DOHH2 (cell line): ENCODE measurements around the gene SLC8A1.

ENCODE experiments used
- H3F3A ChIP-seq: fragments of 200-600 bp; sonication (generic), shearing (Covaris generic); 2 replicates; pipeline ENCODE4 v1.6.0; 2016; ENCODE audit warnings: antibody characterized with exemption, mild to moderate bottlenecking; ENCODE audit not compliant: control insufficient read depth, insufficient read depth
- H3K27ac ChIP-seq: fragments of 200-600 bp; sonication (generic); 2 replicates; pipeline ENCODE4 v1.5.1; 2014; ENCODE audit warnings: low read depth, mild to moderate bottlenecking, low read length, moderate library complexity
- H3K27me3 ChIP-seq: fragments of 200-600 bp; sonication (generic); 2 replicates; pipeline ENCODE4 v1.6.1; 2014; ENCODE audit warnings: mild to moderate bottlenecking, low read length, mixed read lengths; ENCODE audit not compliant: control insufficient read depth
- H3K36me3 ChIP-seq: fragments of 200-600 bp; sonication (generic); 2 replicates; pipeline ENCODE4 v1.6.1; 2014; ENCODE audit warnings: mild to moderate bottlenecking, low read length, moderate library complexity, mixed read lengths; ENCODE audit not compliant: control insufficient read depth
- H3K4me1 ChIP-seq: fragments of 200-600 bp; sonication (generic); 2 replicates; pipeline ENCODE4 v1.6.1; 2014; ENCODE audit warnings: mild to moderate bottlenecking, low read length, mixed read lengths; ENCODE audit not compliant: control insufficient read depth
- H3K4me2 ChIP-seq: fragments of 200-600 bp; sonication (generic); 2 replicates; pipeline ENCODE4 v1.6.0; 2014; ENCODE audit warnings: mild to moderate bottlenecking, low read length, moderate library complexity
- H3K4me3 ChIP-seq: fragments of 200-600 bp; sonication (generic); 2 replicates; pipeline ENCODE4 v1.5.1; 2014; ENCODE audit warnings: mild to moderate bottlenecking, low read length, mixed read lengths
- H3K79me2 ChIP-seq: fragments of 200-600 bp; sonication (generic); 2 replicates; pipeline ENCODE4 v1.6.1; 2014; ENCODE audit warnings: mild to moderate bottlenecking, low read length, mixed read lengths; ENCODE audit not compliant: control insufficient read depth
- H3K9me2 ChIP-seq: fragments of 200-600 bp; sonication (generic); replicated peaks from 2 replicates; pipeline ENCODE4 v1.6.1; 2014; ENCODE audit warnings: mild to moderate bottlenecking, low read length, mixed read lengths; ENCODE audit not compliant: control insufficient read depth
- H3K9me3 ChIP-seq: fragments of 200-600 bp; sonication (generic); 2 replicates; pipeline ENCODE4 v1.6.1; 2014; ENCODE audit warnings: antibody characterized with exemption, low read length, mixed read lengths; ENCODE audit not compliant: control insufficient read depth, insufficient read depth
- H4K20me1 ChIP-seq: fragments of 200-600 bp; sonication (generic); 2 replicates; pipeline ENCODE4 v1.6.0; 2014; ENCODE audit warnings: low read depth, mild to moderate bottlenecking, antibody characterized with exemption, low read length, moderate library complexity; ENCODE audit not compliant: control insufficient read depth, insufficient read depth
- EZH2phosphoT487 ChIP-seq: fragments of 200-600 bp; sonication (generic); IDR thresholded peaks from 2 replicates; pipeline ENCODE4 v1.6.1; 2017; ENCODE audit warnings: borderline replicate concordance, mild to moderate bottlenecking, antibody characterized with exemption, low read length, moderate library complexity, mixed read lengths
- TF ChIP-seq, protein P1 (sequence below): fragments of 200-600 bp; sonication (generic); IDR thresholded peaks from one replicate; pipeline ENCODE4 v1.5.1; 2014; ENCODE audit warnings: antibody characterized with exemption, mild to moderate bottlenecking, low read depth, low read length; ENCODE audit not compliant: poor library complexity, severe bottlenecking

SLC8A1 gene

DNA sequence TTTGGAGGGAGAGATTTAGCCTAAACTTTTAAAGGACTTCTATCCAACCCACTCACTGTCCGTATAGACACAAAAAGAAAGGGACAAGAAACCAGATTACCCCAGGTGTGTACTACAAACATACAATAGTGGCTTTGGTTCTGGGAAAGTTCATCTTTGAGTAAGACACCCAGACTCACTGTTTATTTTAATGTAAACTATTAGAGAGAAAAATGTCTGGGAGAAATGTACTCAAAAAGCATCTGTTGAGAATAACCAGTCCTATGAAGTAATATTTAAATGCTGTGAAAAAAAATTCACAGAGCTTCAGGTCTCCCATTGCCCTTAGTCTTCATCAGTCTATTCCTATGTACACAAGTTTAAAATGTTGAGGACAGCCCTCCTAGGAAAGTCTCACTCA lies 107.5 kb downstream of the SLC8A1 start:
- Histone ChIP-seq H3K27ac (no peak overlapping the region), H3K9me2 (no peaks in the 10 kb centered on the region), H3K9me3 (no peaks in the 10 kb centered on the region), H3K4me1 (peaks cover 13% of the 10 kb centered on the region), H4K20me1 (no peaks in the 10 kb centered on the region), H3K27me3 (no peaks in the 10 kb centered on the region), H3K4me3 (no peak overlapping the region), H3K79me2 (peaks cover 16% of the 10 kb centered on the region), H3F3A (no peaks in the 10 kb centered on the region), H3K36me3 (0 out of 2 replicates have a peak, but pooled peaks cover 4% of the 10 kb centered on the region), H3K4me2 (no peak overlapping the region)
- TF ChIP-seq, protein P1, sequence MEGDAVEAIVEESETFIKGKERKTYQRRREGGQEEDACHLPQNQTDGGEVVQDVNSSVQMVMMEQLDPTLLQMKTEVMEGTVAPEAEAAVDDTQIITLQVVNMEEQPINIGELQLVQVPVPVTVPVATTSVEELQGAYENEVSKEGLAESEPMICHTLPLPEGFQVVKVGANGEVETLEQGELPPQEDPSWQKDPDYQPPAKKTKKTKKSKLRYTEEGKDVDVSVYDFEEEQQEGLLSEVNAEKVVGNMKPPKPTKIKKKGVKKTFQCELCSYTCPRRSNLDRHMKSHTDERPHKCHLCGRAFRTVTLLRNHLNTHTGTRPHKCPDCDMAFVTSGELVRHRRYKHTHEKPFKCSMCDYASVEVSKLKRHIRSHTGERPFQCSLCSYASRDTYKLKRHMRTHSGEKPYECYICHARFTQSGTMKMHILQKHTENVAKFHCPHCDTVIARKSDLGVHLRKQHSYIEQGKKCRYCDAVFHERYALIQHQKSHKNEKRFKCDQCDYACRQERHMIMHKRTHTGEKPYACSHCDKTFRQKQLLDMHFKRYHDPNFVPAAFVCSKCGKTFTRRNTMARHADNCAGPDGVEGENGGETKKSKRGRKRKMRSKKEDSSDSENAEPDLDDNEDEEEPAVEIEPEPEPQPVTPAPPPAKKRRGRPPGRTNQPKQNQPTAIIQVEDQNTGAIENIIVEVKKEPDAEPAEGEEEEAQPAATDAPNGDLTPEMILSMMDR, result no peak
- no peak for TF ChIP-seq EZH2phosphoT487

DNA sequence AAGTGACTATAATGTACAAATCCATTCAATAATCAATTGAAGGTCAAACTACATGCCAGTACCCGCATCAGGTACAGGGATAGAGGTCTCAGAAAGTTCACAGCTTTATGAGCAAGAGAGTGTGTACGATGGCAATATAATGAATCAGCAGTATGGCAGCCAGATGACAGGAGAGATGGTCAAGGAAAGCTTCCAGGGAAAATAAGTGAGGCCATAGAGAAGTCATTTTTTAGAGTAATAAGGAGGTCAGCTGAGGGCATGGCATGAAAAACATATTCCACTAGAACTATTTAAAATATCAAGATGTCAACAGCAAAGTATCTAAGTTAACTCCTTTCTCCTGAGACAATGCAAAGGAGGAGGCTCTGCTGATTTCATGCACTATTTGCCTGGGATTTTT lies 108.0 kb downstream of the SLC8A1 start:
- Histone ChIP-seq H3K27ac (no peak overlapping the region), H3K4me3 (no peak overlapping the region), H3K4me2 (no peak overlapping the region), H3K9me2 (no peaks in the 10 kb centered on the region), H3K79me2 (peaks cover 16% of the 10 kb centered on the region), H3K27me3 (no peaks in the 10 kb centered on the region), H3K36me3 (0 out of 2 replicates have a peak, but pooled peaks cover 2% of the 10 kb centered on the region), H3K4me1 (peaks cover 13% of the 10 kb centered on the region), H3F3A (no peaks in the 10 kb centered on the region), H4K20me1 (no peaks in the 10 kb centered on the region), H3K9me3 (no peaks in the 10 kb centered on the region)
- no peak for TF ChIP-seq EZH2phosphoT487
- TF ChIP-seq, protein P1, result no peak

DNA sequence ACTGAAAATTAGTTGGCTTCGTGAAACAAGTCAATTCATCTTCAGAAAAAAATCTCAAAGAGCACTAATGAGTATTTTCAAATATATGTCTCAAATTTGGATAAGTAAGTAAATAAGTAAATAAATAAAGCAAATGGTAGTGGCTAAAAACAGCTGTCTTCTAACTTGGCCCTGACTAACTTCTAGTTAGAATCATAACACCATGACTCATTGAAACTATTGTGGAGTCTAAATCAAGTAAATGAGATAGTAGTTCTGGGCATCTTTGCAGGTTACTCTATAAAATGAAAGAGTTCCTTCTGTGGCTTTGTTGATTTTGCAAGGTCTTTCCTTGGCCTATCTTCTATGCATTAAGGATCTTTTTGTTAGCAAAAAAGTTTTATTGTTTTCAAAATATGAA lies 110.7 kb downstream of the SLC8A1 start:
- no peaks in the 10 kb centered on the region for H3K36me3 ChIP-seq

More for the DNA sequence above, 110.7 kb downstream of the SLC8A1 start:
- no peak for TF ChIP-seq EZH2phosphoT487
- TF ChIP-seq, protein P1, result no peak
- no peak overlapping the region for H3K4me2 ChIP-seq
- H3K4me1 ChIP-seq, result peaks cover 6% of the 10 kb centered on the region
- H3K4me3 ChIP-seq, result no peak overlapping the region
- no peaks in the 10 kb centered on the region for H3F3A ChIP-seq
- H3K27me3 ChIP-seq, result no peaks in the 10 kb centered on the region
- H3K9me3 ChIP-seq, result no peaks in the 10 kb centered on the region
- no peaks in the 10 kb centered on the region for H4K20me1 ChIP-seq
- no peaks in the 10 kb centered on the region for H3K9me2 ChIP-seq
- H3K79me2 ChIP-seq, result peaks cover 8% of the 10 kb centered on the region
- H3K27ac ChIP-seq, result no peak overlapping the region
